Neural cell (in vitro differentiated cells): Measurements from ENCODE around the gene GALNT12.

Source experiments
- CTCF ChIP-seq: fragments of 450-650 bp; IDR thresholded peaks from 2 replicates; pipeline ENCODE4 v1.5.1; 2014; ENCODE audit warnings: antibody characterized with exemption, mild to moderate bottlenecking, moderate library complexity; ENCODE audit not compliant: poor library complexity, severe bottlenecking
- EZH2 ChIP-seq: fragments of 200-600, 300-800 bp; shearing (Covaris generic), sonication (generic); IDR thresholded peaks from 2 replicates; pipeline ENCODE4 v1.6.1; 2014; ENCODE audit warnings: antibody characterized with exemption, low read length, borderline replicate concordance, mild to moderate bottlenecking; ENCODE audit not compliant: insufficient read depth, poor library complexity, severe bottlenecking
- POLR2AphosphoS5 ChIP-seq: IDR thresholded peaks from 2 replicates; pipeline ENCODE4 v1.6.1; 2012
- RAD21 ChIP-seq: fragments of 450-650 bp; conservative IDR thresholded peaks from 2 replicates; pipeline ENCODE4 v1.6.1; 2014; ENCODE audit warnings: antibody characterized with exemption, mild to moderate bottlenecking, moderate library complexity
- REST ChIP-seq: IDR thresholded peaks from 2 replicates; pipeline ENCODE4 v1.6.1; 2012; ENCODE audit warnings: borderline replicate concordance

- no peak for TF ChIP-seq RAD21
- TF ChIP-seq CTCF: no peak
- TF ChIP-seq EZH2: no peak
- no peak for TF ChIP-seq REST
- no peak for TF ChIP-seq POLR2AphosphoS5
Observed at GRCh38 chr9:98807070-98807813, at the start of gene GALNT12.
